DLD1 (cell line): ENCODE measurements around the gene MAN1B1.

Source experiments
- in situ Hi-C: cut with HindIII; loops from 2 replicates; pipeline ENCODE4 v1.10.0; 2017; ENCODE audit warnings: low sequenced_read_pairs

MAN1B1 gene

GRCh38 chr9:137067860-137068538, 18.8 kb upstream of the MAN1B1 start:
- in situ Hi-C loops: no loop called here

- in situ Hi-C loops: no loop called here
Observed at GRCh38 chr9:137068539-137069507, 18.0 kb upstream of the MAN1B1 start.

- in situ Hi-C loops: no loop called here
Observed at GRCh38 chr9:137069508-137070091, 17.2 kb upstream of the MAN1B1 start.

GRCh38 chr9:137070201-137070905, 16.4 kb upstream of the MAN1B1 start, which contains the start of gene SAPCD2:
SAPCD2 (minus strand) TSS chr9:137070557; CDS start chr9:137070460, 97 bp downstream.
- in situ Hi-C loops: no loop called here

GRCh38 chr9:137070906-137071275, 15.9 kb upstream of the MAN1B1 start:
- in situ Hi-C loops: no loop called here

GRCh38 chr9:137071282-137071681, 15.5 kb upstream of the MAN1B1 start:
- in situ Hi-C loops: no loop called here

- in situ Hi-C loops: no loop called here
Observed at GRCh38 chr9:137073992-137074399, 12.8 kb upstream of the MAN1B1 start.

GRCh38 chr9:137074657-137075274, 12.0 kb upstream of the MAN1B1 start:
- in situ Hi-C loops: no loop called here

- in situ Hi-C loops: no loop called here
Observed at GRCh38 chr9:137075275-137075775, 11.5 kb upstream of the MAN1B1 start.

GRCh38 chr9:137076636-137077009, 10.2 kb upstream of the MAN1B1 start:
- in situ Hi-C loops: no loop called here

- in situ Hi-C loops: no loop called here
Observed at GRCh38 chr9:137077010-137077747, 9.6 kb upstream of the MAN1B1 start, which contains the start of gene UAP1L1. UAP1L1 (plus strand) TSS chr9:137077517; CDS start chr9:137077533, 16 bp downstream.

GRCh38 chr9:137077758-137078693, 8.8 kb upstream of the MAN1B1 start:
- in situ Hi-C loops: no loop called here

- in situ Hi-C loops: no loop called here
Observed at GRCh38 chr9:137078701-137079400, 7.9 kb upstream of the MAN1B1 start.

- in situ Hi-C loops: no loop called here
Observed at GRCh38 chr9:137079401-137079787, 7.4 kb upstream of the MAN1B1 start.

GRCh38 chr9:137080260-137081122, 6.3 kb upstream of the MAN1B1 start:
- in situ Hi-C loops: no loop called here

GRCh38 chr9:137082222-137082924, 4.4 kb upstream of the MAN1B1 start:
- in situ Hi-C loops: no loop called here
